A673 (cell line): ENCODE results near the gene EFHC1. TPM values are rescaled to one million over a fixed set of nuclear protein-coding genes. Genes with fewer than 3 reads are reported as not detected.

Experiments
- BruUV-seq: library from RNA; stranded (reverse); fragments of 400-500 nt; replicated peaks from 2 replicates; lab custom pipeline; 2021; lab: Mats Ljungman, UMichigan
- CTCF ChIA-PET: fragments of 300-600 bp; sonication (Branson Sonifier 250); formaldehyde crosslinking; loops from one replicate; lab custom pipeline; 2022; ENCODE audit warnings: antibody characterized with exemption; lab: Charles Lee
- POLR2A ChIA-PET: fragments of 300-600 bp; sonication (Branson Sonifier 250); formaldehyde crosslinking; loops from one replicate; lab custom pipeline; 2022; ENCODE audit warnings: antibody characterized with exemption; ENCODE audit not compliant: low non-redundant PET; lab: Charles Lee
- DNase-seq: peaks from one replicate; pipeline ENCODE4 v3.0.0-alpha.2; 2015; ENCODE audit warnings: low spot score
- H3K27ac ChIP-seq: fragments of 200-600 bp; sonication (generic); 2 replicates; pipeline ENCODE4 v1.5.1; 2016; ENCODE audit warnings: mixed run types, low read depth, mild to moderate bottlenecking, mixed read lengths, antibody characterized with exemption, low read length; ENCODE audit not compliant: poor library complexity, severe bottlenecking
- H3K27me3 ChIP-seq: fragments of 200-600 bp; sonication (generic); replicated peaks from 2 replicates; pipeline ENCODE4 v1.6.1; 2017; ENCODE audit warnings: mixed run types, low read depth, mild to moderate bottlenecking, mixed read lengths, antibody characterized with exemption, low read length; ENCODE audit not compliant: insufficient read depth, poor library complexity
- H3K36me3 ChIP-seq: fragments of 200-600 bp; sonication (generic); 2 replicates; pipeline ENCODE4 v1.6.1; 2016; ENCODE audit warnings: mixed run types, mild to moderate bottlenecking, mixed read lengths, antibody characterized with exemption, low read length; ENCODE audit not compliant: insufficient read depth, poor library complexity, severe bottlenecking
- H3K4me1 ChIP-seq: fragments of 200-600 bp; sonication (generic); 2 replicates; pipeline ENCODE4 v1.6.1; 2017; ENCODE audit warnings: mixed run types, mild to moderate bottlenecking, mixed read lengths, antibody characterized with exemption, low read length; ENCODE audit not compliant: insufficient read depth, poor library complexity, severe bottlenecking
- H3K4me3 ChIP-seq: fragments of 200-600 bp; sonication (generic); 2 replicates; pipeline ENCODE4 v1.5.1; 2016; ENCODE audit warnings: low read depth, mixed run types, mild to moderate bottlenecking, mixed read lengths, low read length; ENCODE audit not compliant: poor library complexity, severe bottlenecking
- H3K9me3 ChIP-seq: fragments of 200-600 bp; sonication (generic); 2 replicates; pipeline ENCODE4 v1.6.1; 2016; ENCODE audit warnings: mixed run types, low read depth, mild to moderate bottlenecking, mixed read lengths, antibody characterized with exemption, low read length; ENCODE audit not compliant: poor library complexity, severe bottlenecking
- CTCF ChIP-seq: fragments of 300-800, 200-600 bp; sonication (generic); conservative IDR thresholded peaks from 2 replicates; pipeline ENCODE4 v1.5.1; 2017; ENCODE audit warnings: low read depth, mild to moderate bottlenecking, antibody characterized with exemption, low read length, moderate library complexity, mixed read lengths
- EZH2 ChIP-seq: fragments of 200-600 bp; sonication (generic); IDR thresholded peaks from 2 replicates; pipeline ENCODE4 v1.6.1; 2017; ENCODE audit warnings: borderline replicate concordance, low read depth, mild to moderate bottlenecking, mixed read lengths, antibody characterized with exemption, low read length; ENCODE audit not compliant: poor library complexity, severe bottlenecking
- intact Hi-C: fragments of 100-400 bp; cut with micrococcal nuclease; formaldehyde crosslinking; loops from one replicate; pipeline ENCODE4 v1.10.0; 2022; ENCODE audit not compliant: unreplicated experiment
- total RNA-seq: library from RNA; stranded (reverse); gene quantifications from 2 replicates; pipeline ENCODE4 v1.2.3, GENCODE V29; 2021

EFHC1 gene
- total RNA-seq, 1 experiment from 2014 or later: 16.9 TPM

- DNase-seq: no peak
- ChIA-PET CTCF (no interaction called here), POLR2A (no interaction called here)
- intact Hi-C loops: no loop called here
- H3K27me3 ChIP-seq: no peaks in the 10 kb centered on the region
- no peak overlapping the region for H3K4me3 ChIP-seq
- peaks cover 6% of the 10 kb centered on the region for H3K4me1 ChIP-seq
- H3K9me3 ChIP-seq: no peaks in the 10 kb centered on the region
- no peaks in the 10 kb centered on the region for H3K36me3 ChIP-seq
- no TSS peak for BruUV-seq
- no peak overlapping the region for H3K27ac ChIP-seq
- TF ChIP-seq EZH2 (no peak), CTCF (no peak)
Measured at GRCh38 chr6:52391599-52391998, 28.5 kb upstream of the EFHC1 start.

GRCh38 chr6:52392944-52393343 lies 27.2 kb upstream of the EFHC1 start:
- POLR2A ChIA-PET: no interaction called here
- TF ChIP-seq EZH2 (no peak), CTCF (no peak)

GRCh38 chr6:52393780-52394179 lies 26.4 kb upstream of the EFHC1 start:
- Histone ChIP-seq H3K4me1 (peaks cover 6% of the 10 kb centered on the region), H3K27me3 (no peaks in the 10 kb centered on the region), H3K27ac (no peak overlapping the region), H3K36me3 (no peaks in the 10 kb centered on the region), H3K9me3 (no peaks in the 10 kb centered on the region), H3K4me3 (no peak overlapping the region)
- ChIA-PET CTCF (no interaction called here), POLR2A (no interaction called here)
- no peak for DNase-seq
- TF ChIP-seq EZH2 (no peak), CTCF (no peak)
- intact Hi-C loops: no loop called here
- no TSS peak for BruUV-seq

More at GRCh38 chr6:52392944-52393343, 27.2 kb upstream of the EFHC1 start:
- H3K27ac ChIP-seq: no peak overlapping the region
- CTCF ChIA-PET: interaction anchor here (0.9 kb wide), 1 partner anchor 15 kb away, joined by 5 read pairs; no protein-coding TSS in a partner anchor
- no peak overlapping the region for H3K4me3 ChIP-seq
- DNase-seq: no peak
- no TSS peak for BruUV-seq
- intact Hi-C loops: no loop called here
- no peaks in the 10 kb centered on the region for H3K36me3 ChIP-seq
- H3K4me1 ChIP-seq: peaks cover 6% of the 10 kb centered on the region
- H3K9me3 ChIP-seq: no peaks in the 10 kb centered on the region
- no peaks in the 10 kb centered on the region for H3K27me3 ChIP-seq
